GM12801 (cell line): ENCODE results near the gene OLFML2B.

ENCODE experiments used
- CTCF ChIP-seq: IDR thresholded peaks from one replicate; pipeline ENCODE4 v1.5.1; 2011; ENCODE audit warnings: control low read depth; ENCODE audit not compliant: insufficient read length; ENCODE audit errors: extremely low read depth

The OLFML2B gene

GRCh38 chr1:162029157-162029556 is 5.5 kb upstream of the OLFML2B start:
- no peak for TF ChIP-seq CTCF

- no peak for TF ChIP-seq CTCF
Observed at GRCh38 chr1:162028726-162029125, 5.1 kb upstream of the OLFML2B start.

- TF ChIP-seq CTCF, result no peak
Observed at GRCh38 chr1:162026881-162027280, 3.2 kb upstream of the OLFML2B start.

GRCh38 chr1:162025541-162025940 is 1.9 kb upstream of the OLFML2B start:
- no peak for TF ChIP-seq CTCF

- no peak for TF ChIP-seq CTCF
Observed at GRCh38 chr1:162023181-162023546, 505 bp downstream of the OLFML2B start.

GRCh38 chr1:162022626-162023025 is 1.0 kb downstream of the OLFML2B start:
- TF ChIP-seq CTCF, result no peak

- no peak for TF ChIP-seq CTCF
Observed at GRCh38 chr1:162021124-162021523, 2.5 kb downstream of the OLFML2B start.

- TF ChIP-seq CTCF, result no peak
Observed at GRCh38 chr1:162020150-162020549, 3.5 kb downstream of the OLFML2B start.
